8988T (cell line): ENCODE data around the gene CCDC71L.

Source experiments
- DNase-seq: peaks from one replicate; pipeline ENCODE4 v3.0.0; 2011

CCDC71L gene

DNA sequence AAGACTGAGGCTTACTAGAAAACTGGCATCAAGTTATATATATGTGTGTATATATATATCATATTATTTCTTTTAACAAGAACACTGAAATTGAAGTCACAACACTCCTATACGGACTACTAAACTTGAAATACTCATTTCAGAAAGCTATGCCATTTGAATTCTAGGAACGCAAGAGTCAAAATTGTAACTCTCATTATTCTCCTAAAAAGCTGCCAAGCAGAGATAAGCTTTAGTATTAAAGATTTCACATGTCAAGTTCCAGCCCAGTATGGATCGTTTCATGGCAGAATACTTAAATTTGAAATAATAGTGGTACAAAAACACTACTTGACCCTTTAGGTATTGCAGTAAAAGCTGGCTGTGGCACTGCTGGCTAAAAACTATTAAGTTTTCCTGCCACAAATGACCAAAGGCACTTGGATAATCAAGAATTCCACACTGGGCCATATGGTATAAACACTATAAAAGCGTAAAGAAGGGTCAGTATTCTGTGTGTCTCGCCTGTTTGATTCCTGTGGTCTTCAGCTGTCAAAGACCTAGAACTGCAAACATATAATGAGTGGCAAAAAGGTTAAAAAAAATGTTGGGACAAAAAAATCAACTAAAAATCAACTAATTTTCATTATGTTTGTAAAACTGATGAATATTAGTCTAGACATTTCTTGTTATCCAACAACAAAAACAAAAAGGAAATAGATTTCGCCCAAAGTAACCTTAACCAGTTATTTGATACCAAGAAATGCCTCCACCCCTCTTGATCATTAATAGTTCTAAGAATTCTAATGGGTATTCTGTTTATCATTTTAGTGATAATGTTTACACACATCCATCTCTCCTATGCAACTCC, 2.4 kb downstream of the CCDC71L start:
- DNase-seq, result no peak

GRCh38 chr7:106657085-106657991, 3.6 kb downstream of the CCDC71L start:
- no peak for DNase-seq

GRCh38 chr7:106655703-106656498, 5.1 kb downstream of the CCDC71L start:
- DNase-seq, result no peak

DNA sequence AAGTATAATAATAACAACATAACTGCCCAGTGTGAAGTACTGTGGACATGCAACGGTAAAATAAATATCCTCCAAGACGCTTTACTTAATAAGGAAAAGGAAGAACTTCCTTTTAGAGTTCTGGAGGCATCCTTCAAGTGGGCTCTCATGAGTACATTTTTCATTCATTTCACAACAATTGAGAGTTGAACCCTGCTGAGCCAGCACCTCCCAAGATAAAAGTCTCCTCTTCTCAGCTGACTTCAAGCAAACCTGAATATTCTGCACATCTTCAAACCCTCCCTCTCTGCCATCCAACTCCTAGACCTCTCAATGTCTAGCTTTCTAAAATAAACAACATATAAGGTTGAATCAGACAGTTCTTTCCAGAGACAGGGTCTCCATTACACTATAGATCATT, 7.5 kb downstream of the CCDC71L start:
- DNase-seq, result no peak

GRCh38 chr7:106652909-106653308, 8.0 kb downstream of the CCDC71L start:
- DNase-seq, result no peak

- no peak for DNase-seq
Observed at GRCh38 chr7:106652092-106652491, 8.9 kb downstream of the CCDC71L start.

DNA sequence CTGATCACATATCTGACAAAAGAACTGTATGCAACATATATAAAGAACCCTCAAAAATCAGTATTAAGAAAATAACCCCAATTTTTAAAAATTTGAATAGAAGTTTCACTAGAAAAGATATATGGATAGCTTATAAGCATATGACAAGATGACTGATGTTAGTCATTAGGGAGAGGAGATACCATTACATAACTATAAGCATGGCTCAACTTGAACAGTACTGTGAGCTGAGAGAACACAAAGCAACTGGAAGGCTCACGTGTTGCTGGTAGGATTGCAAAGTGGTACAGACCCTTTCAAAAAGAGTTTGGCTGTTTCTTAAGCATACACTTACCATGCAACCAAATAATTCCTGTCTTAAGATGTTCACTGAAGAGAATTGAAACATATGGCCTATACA, 14.7 kb downstream of the CCDC71L start:
- no peak for DNase-seq

DNA sequence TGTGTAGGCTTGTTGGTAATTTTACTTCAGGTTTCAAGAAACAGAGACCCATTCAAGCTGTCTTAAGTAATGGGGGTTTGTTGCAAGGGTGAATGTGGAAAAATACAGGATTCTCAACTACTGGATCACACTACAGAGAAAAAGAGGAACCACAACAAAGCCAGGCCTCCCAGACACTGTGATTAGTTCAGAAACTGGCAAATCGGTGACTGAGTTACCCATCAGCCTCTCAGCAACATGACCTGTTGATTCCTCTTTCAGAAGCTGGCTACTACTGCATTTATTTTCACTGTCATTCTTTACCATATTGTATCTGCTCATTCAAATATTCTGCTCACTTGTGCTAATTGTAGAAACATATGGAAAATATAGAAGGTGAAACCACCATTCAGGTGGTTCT, 16.0 kb downstream of the CCDC71L start:
- DNase-seq, result no peak

GRCh38 chr7:106643216-106644000, 17.6 kb downstream of the CCDC71L start:
- DNase-seq, result no peak

GRCh38 chr7:106641416-106641815, 19.5 kb downstream of the CCDC71L start:
- DNase-seq, result no peak

GRCh38 chr7:106640368-106641141, 20.4 kb downstream of the CCDC71L start:
- DNase-seq, result no peak

DNA sequence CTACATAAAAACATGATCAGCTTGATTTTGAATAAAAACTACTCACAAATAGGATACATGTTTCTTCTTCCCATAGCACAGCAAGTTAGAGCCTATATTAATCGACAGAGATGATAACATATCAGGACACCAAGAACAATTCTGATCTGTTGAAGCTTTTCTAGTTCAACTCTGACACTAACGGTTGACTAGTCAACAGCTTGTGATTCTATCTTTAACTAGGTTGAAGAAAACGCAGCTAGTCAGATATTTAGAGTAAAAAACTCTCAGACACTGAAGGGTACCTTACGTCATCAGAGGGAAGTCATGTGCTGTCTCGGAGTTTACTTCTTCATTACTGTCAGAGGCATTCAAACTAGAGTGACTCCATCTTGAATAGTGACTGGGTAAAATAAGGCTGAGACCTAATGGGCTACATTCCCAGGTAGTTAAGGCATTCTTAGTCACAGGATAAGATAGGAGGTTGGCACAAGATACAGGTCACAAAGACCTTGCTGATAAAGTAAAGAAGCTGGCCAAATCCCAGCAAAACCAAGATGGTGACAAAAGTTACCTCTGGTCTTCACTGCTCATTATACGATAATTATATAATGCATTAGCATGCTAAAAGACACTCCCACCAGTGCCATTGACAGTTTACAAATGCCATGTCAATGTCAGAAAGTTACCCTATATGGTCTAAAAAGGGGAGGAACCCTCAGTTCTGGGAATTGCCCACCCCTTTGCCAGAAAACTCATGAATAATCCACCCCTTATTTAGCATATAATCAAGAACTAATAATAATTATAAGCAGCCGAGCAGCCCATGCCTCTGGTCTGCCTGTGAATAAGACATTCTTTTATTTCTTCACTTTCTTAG, 21.3 kb downstream of the CCDC71L start:
- DNase-seq, result no peak

DNA sequence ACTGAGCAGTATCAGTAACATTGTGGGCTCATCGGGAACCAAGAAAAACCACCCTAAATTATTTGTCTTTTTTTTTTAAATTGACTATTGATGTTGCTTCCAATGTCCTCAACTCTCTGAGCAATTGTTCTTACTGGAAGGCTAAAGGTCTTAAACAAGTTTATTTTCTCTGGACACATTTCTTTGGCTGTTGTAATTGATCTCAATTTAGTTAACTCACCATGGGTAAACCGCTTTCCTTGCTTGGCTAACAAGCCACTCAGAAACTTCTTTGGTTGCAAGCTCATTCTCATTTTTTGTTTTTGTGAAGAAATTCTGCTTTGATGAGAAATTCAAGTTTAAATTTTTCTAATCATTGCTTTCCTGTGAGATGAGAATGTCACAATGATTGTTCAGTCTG, 25.5 kb downstream of the CCDC71L start:
- DNase-seq, result no peak

DNA sequence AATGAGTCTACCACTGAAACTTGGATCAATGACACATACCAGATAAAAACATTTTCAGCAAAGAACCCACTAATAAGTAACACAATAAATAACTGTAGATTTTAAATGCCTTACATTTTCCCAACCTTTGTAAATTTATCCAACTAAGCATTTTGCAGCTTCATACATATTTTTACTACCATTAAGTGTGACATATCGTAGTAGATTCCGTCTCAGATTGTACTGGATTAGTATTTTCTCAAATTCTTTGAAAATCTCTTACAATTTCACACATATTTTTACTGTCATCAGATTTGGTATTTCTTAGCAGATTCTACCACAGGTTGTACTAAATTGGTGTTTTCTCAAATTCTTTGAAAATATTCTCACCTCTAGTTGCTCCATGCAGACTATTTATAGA, 26.0 kb downstream of the CCDC71L start:
- no peak for DNase-seq

- DNase-seq, result no peak
Observed at GRCh38 chr7:106630648-106631047, 30.3 kb downstream of the CCDC71L start.

DNA sequence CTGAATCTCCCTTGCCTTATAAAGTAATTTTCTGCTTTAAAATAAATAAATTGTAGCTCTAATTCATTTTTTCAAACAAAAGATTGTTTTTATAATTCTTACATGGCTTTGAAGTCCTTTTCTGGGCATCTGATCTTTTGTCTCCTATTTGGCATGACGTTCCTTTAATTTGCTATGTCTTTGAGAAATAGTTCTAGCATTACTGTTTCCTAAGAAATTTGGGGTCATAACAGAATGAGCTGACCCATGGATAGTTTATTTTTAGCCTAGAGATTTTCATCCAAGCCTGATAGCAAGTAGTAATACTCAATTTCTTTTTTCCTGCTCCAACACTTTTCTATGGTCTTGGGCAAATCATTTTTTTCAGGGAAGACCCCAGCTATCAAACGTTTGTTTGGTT, 31.4 kb downstream of the CCDC71L start:
- no peak for DNase-seq

- no peak for DNase-seq
Observed at GRCh38 chr7:106626376-106627164, 34.4 kb downstream of the CCDC71L start.

GRCh38 chr7:106625678-106626301, 35.2 kb downstream of the CCDC71L start:
- DNase-seq, result no peak

DNA sequence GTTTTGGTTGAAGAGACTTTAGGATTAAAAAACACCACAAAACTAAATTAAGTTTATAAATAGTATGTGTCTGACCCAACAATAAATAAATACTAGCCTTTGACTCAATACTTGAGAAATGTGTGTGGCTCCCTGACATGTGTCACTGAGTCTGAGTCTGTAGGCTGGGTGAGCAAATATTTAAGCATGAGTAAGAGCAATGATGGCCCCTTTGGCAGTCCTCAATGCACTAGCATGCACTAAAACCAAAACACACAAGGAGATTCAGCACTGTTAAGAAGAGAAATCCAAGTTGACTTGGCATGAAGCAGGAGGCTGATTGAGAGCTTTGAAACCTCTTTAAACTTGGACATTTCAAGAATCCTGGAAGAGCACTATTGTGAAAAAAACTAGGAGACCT, 37.1 kb downstream of the CCDC71L start:
- DNase-seq, result no peak
